Left ventricle myocardium inferior (tissue), 1 donor: ENCODE measurements around the gene NOL4L. TPM values are rescaled to one million over a fixed set of nuclear protein-coding genes. Genes with fewer than 3 reads are reported as not detected.

ENCODE experiments used
- DNase-seq: peaks from one replicate; pipeline ENCODE4 v3.0.0-alpha.2; 2020
- H3K27ac ChIP-seq: fragments of 200-600 bp; replicated peaks from 2 replicates; pipeline ENCODE4 v1.8.0; 2021
- H3K27me3 ChIP-seq: fragments of 200-600 bp; 2 replicates; pipeline ENCODE4 v1.8.0; 2021; ENCODE audit warnings: low read depth
- H3K36me3 ChIP-seq: fragments of 200-600 bp; 2 replicates; pipeline ENCODE4 v1.8.0; 2021
- H3K4me1 ChIP-seq: fragments of 200-600 bp; 2 replicates; pipeline ENCODE4 v1.8.0; 2021
- H3K4me3 ChIP-seq: fragments of 200-600 bp; 2 replicates; pipeline ENCODE4 v1.8.0; 2021; ENCODE audit warnings: mild to moderate bottlenecking, moderate library complexity
- H3K9me3 ChIP-seq: fragments of 200-600 bp; replicated peaks from 2 replicates; pipeline ENCODE4 v1.8.0; 2021
- intact Hi-C: fragments of 100-400 bp; cut with micrococcal nuclease; formaldehyde crosslinking; loops from one replicate; pipeline ENCODE4 v1.11.0; 2022
- total RNA-seq: library from RNA; stranded (reverse); fragmentation: NEBNext Ultra II Directional; extraction: Animal tissue kit (Norgen Biotek cat#: 25700); gene quantifications from one replicate; pipeline ENCODE4 v1.2.1, GENCODE V29; 2021
- TF ChIP-seq, protein P1 (sequence below): fragments of 200-600 bp; IDR thresholded peaks from 2 replicates; pipeline ENCODE4 v1.8.0; 2021; ENCODE audit warnings: antibody characterized with exemption, mild to moderate bottlenecking, borderline replicate concordance
- donor health status: DM: no; HTN: yes; CAD: no; lungs with severe emphysema.

The NOL4L gene
- total RNA-seq, 1 donor from 2014 or later, result 5.6 TPM

DNA sequence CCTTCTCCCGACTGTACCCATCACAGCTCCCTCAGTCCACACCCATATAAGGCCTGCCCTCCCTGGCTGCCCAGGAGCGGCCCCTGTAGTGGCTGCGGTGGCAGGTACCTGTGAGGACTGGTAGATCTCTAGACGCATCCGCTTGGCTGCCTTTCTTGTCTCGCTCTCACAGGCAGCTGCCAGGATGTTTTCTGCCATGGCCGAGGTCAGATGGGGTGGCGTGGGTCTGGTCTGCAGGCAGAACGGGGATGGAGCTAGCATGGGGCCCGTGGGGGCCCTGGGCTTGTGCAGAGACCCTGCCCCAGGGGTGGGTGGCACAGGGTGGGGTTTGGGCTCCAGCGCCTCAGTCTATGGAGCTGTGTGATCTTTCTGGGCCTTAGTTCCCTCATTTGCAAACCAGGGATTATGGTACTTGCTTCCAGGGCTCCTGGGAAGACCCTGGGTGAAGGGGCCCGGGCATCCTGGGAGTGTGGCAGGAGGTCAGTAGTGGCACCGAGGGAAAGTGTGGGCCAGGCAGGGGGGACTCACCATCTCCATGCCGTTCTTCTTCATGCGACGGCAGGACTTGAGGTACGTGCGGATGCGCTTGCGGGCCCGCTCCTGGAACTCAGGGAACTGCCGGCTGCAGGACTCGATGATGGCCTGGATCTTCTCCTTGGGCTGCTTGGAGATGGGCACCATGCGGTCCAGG is 132.2 kb downstream of the NOL4L start:
- no peak for DNase-seq
- H3K4me3 ChIP-seq, result no peak overlapping the region
- TF ChIP-seq, protein P1, sequence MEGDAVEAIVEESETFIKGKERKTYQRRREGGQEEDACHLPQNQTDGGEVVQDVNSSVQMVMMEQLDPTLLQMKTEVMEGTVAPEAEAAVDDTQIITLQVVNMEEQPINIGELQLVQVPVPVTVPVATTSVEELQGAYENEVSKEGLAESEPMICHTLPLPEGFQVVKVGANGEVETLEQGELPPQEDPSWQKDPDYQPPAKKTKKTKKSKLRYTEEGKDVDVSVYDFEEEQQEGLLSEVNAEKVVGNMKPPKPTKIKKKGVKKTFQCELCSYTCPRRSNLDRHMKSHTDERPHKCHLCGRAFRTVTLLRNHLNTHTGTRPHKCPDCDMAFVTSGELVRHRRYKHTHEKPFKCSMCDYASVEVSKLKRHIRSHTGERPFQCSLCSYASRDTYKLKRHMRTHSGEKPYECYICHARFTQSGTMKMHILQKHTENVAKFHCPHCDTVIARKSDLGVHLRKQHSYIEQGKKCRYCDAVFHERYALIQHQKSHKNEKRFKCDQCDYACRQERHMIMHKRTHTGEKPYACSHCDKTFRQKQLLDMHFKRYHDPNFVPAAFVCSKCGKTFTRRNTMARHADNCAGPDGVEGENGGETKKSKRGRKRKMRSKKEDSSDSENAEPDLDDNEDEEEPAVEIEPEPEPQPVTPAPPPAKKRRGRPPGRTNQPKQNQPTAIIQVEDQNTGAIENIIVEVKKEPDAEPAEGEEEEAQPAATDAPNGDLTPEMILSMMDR, result no peak
- H3K9me3 ChIP-seq, result no peaks in the 10 kb centered on the region
- H3K27ac ChIP-seq, result no peak overlapping the region
- no peaks in the 10 kb centered on the region for H3K27me3 ChIP-seq
- intact Hi-C loops, result no loop called here
- peaks cover 26% of the 10 kb centered on the region for H3K36me3 ChIP-seq
- H3K4me1 ChIP-seq, result peaks cover 60% of the 10 kb centered on the region

DNA sequence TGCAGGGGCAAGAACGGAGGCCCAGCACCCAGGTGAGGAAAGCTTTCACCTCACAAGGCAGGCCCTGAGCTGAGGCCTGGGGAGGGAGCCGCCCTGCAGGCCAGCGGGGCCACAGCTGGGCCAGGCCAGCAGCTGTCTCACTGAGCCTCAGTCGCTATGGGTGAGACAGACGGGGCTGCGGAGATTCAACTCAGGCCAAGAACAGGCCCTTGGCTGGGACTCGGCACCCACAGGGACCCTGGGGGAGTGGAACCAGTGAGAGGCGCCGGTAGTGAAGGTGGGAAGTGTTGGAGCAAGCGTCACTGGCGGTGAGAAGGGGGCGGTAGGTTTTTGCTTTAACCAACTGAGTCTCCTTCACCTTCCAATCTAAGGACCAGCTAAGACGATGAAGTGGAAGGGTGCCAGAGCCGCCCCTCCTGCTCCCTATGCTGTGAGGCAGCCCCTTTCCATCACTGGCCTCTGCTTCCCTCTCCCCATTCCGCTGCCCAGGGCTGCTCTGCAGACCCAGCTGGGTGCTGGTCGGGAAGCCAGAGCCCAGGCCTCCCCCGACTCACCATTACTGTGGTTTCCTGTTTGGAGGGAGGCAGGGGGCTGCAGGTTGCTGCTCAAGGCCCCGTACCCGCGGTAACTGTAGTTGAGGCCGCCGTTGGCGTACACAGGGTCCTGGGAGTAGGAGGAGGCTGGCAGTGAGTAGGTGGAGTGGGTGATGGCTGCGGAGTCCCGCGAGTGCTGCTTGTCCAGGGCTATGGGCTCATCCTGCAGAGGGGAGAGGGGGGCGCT is 133.3 kb downstream of the NOL4L start:
- no peaks in the 10 kb centered on the region for H3K9me3 ChIP-seq
- TF ChIP-seq, protein P1, result no peak
- peaks cover 60% of the 10 kb centered on the region for H3K4me1 ChIP-seq
- intact Hi-C loops, result no loop called here
- H3K27me3 ChIP-seq, result no peaks in the 10 kb centered on the region
- DNase-seq, result peak; percentile 12
- no peak overlapping the region for H3K27ac ChIP-seq
- H3K4me3 ChIP-seq, result no peak overlapping the region
- peaks cover 28% of the 10 kb centered on the region for H3K36me3 ChIP-seq

DNA sequence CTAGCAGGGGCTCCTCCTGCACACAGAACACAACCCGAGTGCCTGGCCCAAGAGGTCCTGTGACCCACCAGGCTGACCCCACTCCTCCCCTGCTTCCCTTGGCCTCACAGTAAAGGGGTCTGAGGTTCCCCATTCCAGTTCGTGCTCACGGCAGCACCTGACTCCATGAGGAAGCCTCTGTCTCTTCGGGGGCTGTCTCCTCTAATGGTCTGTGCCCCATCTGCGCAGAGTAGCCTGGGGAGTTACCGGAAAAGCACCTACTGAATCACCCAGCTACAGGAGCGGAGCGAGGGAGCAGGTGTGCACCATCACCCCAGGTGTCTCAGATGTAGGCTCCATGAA is 133.8 kb downstream of the NOL4L start:
- TF ChIP-seq, protein P1, result no peak
- Histone ChIP-seq H3K4me3 (no peak overlapping the region), H3K9me3 (no peaks in the 10 kb centered on the region), H3K27me3 (no peaks in the 10 kb centered on the region), H3K4me1 (peaks cover 60% of the 10 kb centered on the region), H3K27ac (peak overlapping the region; percentile 56), H3K36me3 (peaks cover 32% of the 10 kb centered on the region)
- intact Hi-C loops, result no loop called here
- DNase-seq, result no peak

DNA sequence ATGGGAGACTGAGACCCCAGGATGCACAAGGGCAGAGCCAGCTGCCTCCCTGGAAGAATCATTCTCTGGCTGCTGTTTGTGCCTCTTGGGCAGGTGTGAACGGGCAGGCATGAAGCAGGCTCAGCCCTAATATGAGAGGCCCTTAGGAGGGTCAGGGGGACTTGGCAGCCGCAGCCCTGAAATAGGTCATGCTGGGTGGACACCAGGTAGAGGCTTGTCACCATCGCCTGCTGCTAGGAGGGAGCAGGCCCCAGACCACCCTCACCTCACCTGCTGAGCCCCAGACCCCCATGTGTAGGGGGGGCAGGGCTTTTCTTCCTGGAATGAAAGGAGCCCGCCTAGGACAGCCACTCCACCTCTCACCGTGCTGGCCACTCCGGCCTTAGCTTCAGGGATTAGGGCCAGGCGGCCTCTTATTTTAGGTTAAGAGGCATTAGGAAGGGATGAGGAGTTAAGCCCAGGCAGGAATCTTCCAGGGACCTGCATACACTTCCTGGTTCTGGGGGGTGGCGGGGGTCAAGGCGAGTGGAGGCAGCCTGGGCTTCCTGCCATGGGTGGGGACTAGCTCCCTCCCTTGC is 134.6 kb downstream of the NOL4L start:
- H3K27ac ChIP-seq, result peak overlapping the region; percentile 56
- peaks cover 33% of the 10 kb centered on the region for H3K36me3 ChIP-seq
- H3K4me1 ChIP-seq, result peaks cover 67% of the 10 kb centered on the region

DNA sequence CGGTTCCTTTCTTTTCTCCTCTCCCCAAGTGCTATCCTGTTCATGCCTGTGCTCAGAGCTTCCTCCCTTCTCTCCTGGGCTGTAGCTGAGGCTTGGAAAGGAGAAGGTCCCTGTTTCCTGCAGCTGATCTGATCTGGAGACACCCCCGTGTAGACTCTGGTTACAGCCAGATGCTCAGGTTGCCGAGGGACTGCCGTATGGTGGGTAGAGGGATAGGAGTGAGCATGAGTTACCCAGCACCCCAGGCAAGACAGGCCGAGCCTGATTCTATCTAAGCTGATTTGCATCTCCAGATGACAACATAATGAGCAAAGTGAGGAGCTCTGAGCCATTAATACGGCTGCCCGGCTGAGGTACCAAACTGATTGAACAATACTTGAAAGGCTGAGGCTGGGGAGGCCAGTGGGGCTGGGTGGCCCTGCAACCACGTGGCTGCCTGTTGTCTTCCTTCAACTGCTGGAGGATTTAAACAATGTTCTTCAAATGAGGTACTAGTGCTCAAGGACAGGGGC is 135.2 kb downstream of the NOL4L start:
- no peaks in the 10 kb centered on the region for H3K9me3 ChIP-seq
- H3K4me3 ChIP-seq, result no peak overlapping the region
- H3K4me1 ChIP-seq, result peaks cover 69% of the 10 kb centered on the region
- H3K27me3 ChIP-seq, result no peaks in the 10 kb centered on the region
- no peak for DNase-seq
- intact Hi-C loops, result no loop called here
- TF ChIP-seq, protein P1, result no peak
- peak overlapping the region; percentile 56 for H3K27ac ChIP-seq
- peaks cover 33% of the 10 kb centered on the region for H3K36me3 ChIP-seq

More for the DNA sequence above, 134.6 kb downstream of the NOL4L start:
- Histone ChIP-seq H3K27me3 (no peaks in the 10 kb centered on the region), H3K9me3 (no peaks in the 10 kb centered on the region), H3K4me3 (no peak overlapping the region)
- TF ChIP-seq, protein P1, result no peak
- no peak for DNase-seq
- intact Hi-C loops, result no loop called here
